IMR-90 (cell line): ENCODE measurements around the gene GNB5. TPM values are rescaled to one million over a fixed set of nuclear protein-coding genes. Genes with fewer than 3 reads are reported as not detected.

Source experiments
- ATAC-seq: fragments of 200-7000 bp; cut with Tn5 transposase; 2 replicates; pipeline ENCODE4 v1.9.1; 2020; ENCODE audit warnings: low read depth, mild to moderate bottlenecking, moderate library complexity
- BruUV-seq: library from RNA; stranded (reverse); fragments of 400-500 nt; replicated peaks from 2 replicates; lab custom pipeline; 2021; lab: Mats Ljungman, UMichigan
- CTCF ChIA-PET: fragments of 300-600 bp; formaldehyde crosslinking; extraction: SDS; loops from one replicate; lab custom pipeline; 2021; ENCODE audit warnings: antibody characterized with exemption; lab: Yijun Ruan, JAX
- POLR2A ChIA-PET: fragments of 300-600 bp; sonication (Branson Sonifier 250); formaldehyde crosslinking; loops from one replicate; lab custom pipeline; 2022; ENCODE audit warnings: antibody characterized with exemption; ENCODE audit not compliant: unreplicated experiment; lab: Charles Lee
- DNase-seq: peaks from one replicate; pipeline ENCODE4 v3.0.0; 2013
- H2AFZ ChIP-seq: replicated peaks from 2 replicates; pipeline ENCODE3; 2013; ENCODE audit warnings: low read length, mild to moderate bottlenecking; ENCODE audit not compliant: poor library complexity
- H2AK5ac ChIP-seq: 2 replicates; pipeline ENCODE4 v1.6.1; 2013; ENCODE audit warnings: low read depth, low read length, inconsistent platforms
- H2AK9ac ChIP-seq: replicated peaks from 2 replicates; pipeline ENCODE3; 2013; ENCODE audit warnings: mild to moderate bottlenecking, low read depth, low read length, moderate library complexity; ENCODE audit not compliant: poor library complexity
- H2BK120ac ChIP-seq: 2 replicates; pipeline ENCODE4 v1.6.1; 2013; ENCODE audit warnings: low read depth, low read length, inconsistent platforms
- H2BK15ac ChIP-seq: 3 replicates; pipeline ENCODE4 v1.6.1; 2013; ENCODE audit warnings: low read depth, low read length, inconsistent platforms
- H2BK20ac ChIP-seq: 2 replicates; pipeline ENCODE4 v1.6.1; 2013; ENCODE audit warnings: low read depth, mild to moderate bottlenecking, inconsistent platforms, low read length, moderate library complexity
- H2BK5ac ChIP-seq: 2 replicates; pipeline ENCODE4 v1.6.1; 2013; ENCODE audit warnings: mild to moderate bottlenecking, low read depth, low read length, inconsistent platforms; ENCODE audit not compliant: poor library complexity, severe bottlenecking
- H3K14ac ChIP-seq: replicated peaks from 2 replicates; pipeline ENCODE4 v1.6.1; 2013; ENCODE audit warnings: low read depth, low read length, inconsistent platforms
- H3K18ac ChIP-seq: 2 replicates; pipeline ENCODE4 v1.6.1; 2013; ENCODE audit warnings: low read depth, low read length, control low read depth
- H3K23ac ChIP-seq: 2 replicates; pipeline ENCODE4 v1.6.1; 2013; ENCODE audit warnings: low read depth, low read length, inconsistent platforms
- H3K27ac ChIP-seq: 2 replicates; pipeline ENCODE4 v1.5.1; 2013; ENCODE audit warnings: mild to moderate bottlenecking, control low read depth, low read length; ENCODE audit not compliant: insufficient read depth
- H3K27me3 ChIP-seq: 2 replicates; pipeline ENCODE4 v1.6.1; 2013; ENCODE audit warnings: low read length; ENCODE audit not compliant: control insufficient read depth, insufficient read depth
- H3K36me3 ChIP-seq: 2 replicates; pipeline ENCODE4 v1.6.1; 2013; ENCODE audit warnings: low read length, mixed read lengths; ENCODE audit not compliant: control insufficient read depth, insufficient read depth
- H3K4ac ChIP-seq: 2 replicates; pipeline ENCODE4 v1.6.1; 2013; ENCODE audit warnings: low read depth, low read length, inconsistent platforms
- H3K4me1 ChIP-seq: 2 replicates; pipeline ENCODE4 v1.6.1; 2013; ENCODE audit warnings: low read length, mixed read lengths; ENCODE audit not compliant: control insufficient read depth, insufficient read depth
- H3K4me2 ChIP-seq: 2 replicates; pipeline ENCODE4 v1.6.1; 2013; ENCODE audit warnings: low read depth, mild to moderate bottlenecking, control low read depth, low read length, moderate library complexity
- H3K4me3 ChIP-seq: 2 replicates; pipeline ENCODE4 v1.5.1; 2013; ENCODE audit warnings: low read depth, mild to moderate bottlenecking, control low read depth, low read length, moderate library complexity; ENCODE audit not compliant: insufficient read depth
- H3K56ac ChIP-seq: 2 replicates; pipeline ENCODE4 v1.6.1; 2013; ENCODE audit warnings: low read length, inconsistent platforms; ENCODE audit not compliant: insufficient read depth; ENCODE audit errors: extremely low read depth
- H3K79me1 ChIP-seq, 2 experiments: 2 replicates each; pipeline ENCODE4 v1.6.1; 2013; ENCODE audit warnings: low read length in 2 of 2, inconsistent platforms in 1 of 2, low read depth in 1 of 2
- H3K9ac ChIP-seq: 2 replicates; pipeline ENCODE4 v1.6.1; 2013; ENCODE audit warnings: low read depth, low read length, control low read depth
- H3K9me1 ChIP-seq: 2 replicates; pipeline ENCODE4 v1.6.1; 2013; ENCODE audit warnings: low read length, inconsistent platforms; ENCODE audit not compliant: insufficient read depth
- H3K9me3 ChIP-seq: 2 replicates; pipeline ENCODE4 v1.6.1; 2013; ENCODE audit warnings: low read length; ENCODE audit not compliant: control insufficient read depth, insufficient read depth
- H4K20me1 ChIP-seq: 2 replicates; pipeline ENCODE4 v1.6.1; 2013; ENCODE audit warnings: low read length, inconsistent platforms; ENCODE audit not compliant: insufficient read depth
- H4K5ac ChIP-seq: 2 replicates; pipeline ENCODE4 v1.6.1; 2013; ENCODE audit warnings: mild to moderate bottlenecking, low read depth, low read length, control low read depth
- H4K8ac ChIP-seq, 2 experiments: 2 replicates each; pipeline ENCODE4 v1.6.1; 2013; ENCODE audit warnings: low read depth in 2 of 2, low read length in 2 of 2, control low read depth in 1 of 2, inconsistent platforms in 1 of 2
- H4K91ac ChIP-seq: 2 replicates; pipeline ENCODE4 v1.6.1; 2013; ENCODE audit warnings: low read depth, low read length, inconsistent platforms; ENCODE audit not compliant: insufficient read depth
- BHLHE40 ChIP-seq: fragments of 150-350 bp; IDR thresholded peaks from 2 replicates; pipeline ENCODE4 v1.6.1; 2016; ENCODE audit warnings: mild to moderate bottlenecking, low read depth, low read length
- CEBPB ChIP-seq: IDR thresholded peaks from 2 replicates; pipeline ENCODE4 v1.6.1; 2012; ENCODE audit warnings: low read depth, low read length, improper control_type of control experiment
- CHD1 ChIP-seq: IDR thresholded peaks from 2 replicates; pipeline ENCODE4 v1.6.1; 2012; ENCODE audit warnings: low read depth, low read length, improper control_type of control experiment
- CTCF ChIP-seq: conservative IDR thresholded peaks from 2 replicates; pipeline ENCODE4 v1.5.1; 2012; ENCODE audit warnings: mild to moderate bottlenecking, low read depth, low read length, improper control_type of control experiment
- ELK1 ChIP-seq: fragments of 150-350 bp; IDR thresholded peaks from 2 replicates; pipeline ENCODE4 v1.6.1; 2016; ENCODE audit warnings: low read depth, mild to moderate bottlenecking, low read length, moderate library complexity, borderline replicate concordance
- FOS ChIP-seq: fragments of 150-350 bp; IDR thresholded peaks from 2 replicates; pipeline ENCODE4 v1.6.1; 2016; ENCODE audit warnings: low read depth, low read length
- MAFK ChIP-seq: IDR thresholded peaks from 2 replicates; pipeline ENCODE4 v1.6.1; 2012; ENCODE audit warnings: low read depth, low read length, improper control_type of control experiment
- MAZ ChIP-seq: IDR thresholded peaks from 2 replicates; pipeline ENCODE4 v1.6.1; 2012; ENCODE audit warnings: low read depth, mild to moderate bottlenecking, low read length, improper control_type of control experiment, moderate library complexity, borderline replicate concordance
- MXI1 ChIP-seq: IDR thresholded peaks from 2 replicates; pipeline ENCODE4 v1.6.1; 2012; ENCODE audit warnings: low read depth, mild to moderate bottlenecking, low read length, moderate library complexity, borderline replicate concordance
- POLR2A ChIP-seq: IDR thresholded peaks from 2 replicates; pipeline ENCODE4 v1.6.1; 2012; ENCODE audit warnings: mild to moderate bottlenecking, low read depth, low read length
- RAD21 ChIP-seq: IDR thresholded peaks from 2 replicates; pipeline ENCODE4 v1.6.1; 2012; ENCODE audit warnings: low read length, improper control_type of control experiment
- RCOR1 ChIP-seq: IDR thresholded peaks from 2 replicates; pipeline ENCODE4 v1.6.1; 2012; ENCODE audit warnings: mild to moderate bottlenecking, low read length, improper control_type of control experiment; ENCODE audit not compliant: insufficient replicate concordance
- RFX5 ChIP-seq: IDR thresholded peaks from 2 replicates; pipeline ENCODE4 v1.8.0; 2012; ENCODE audit warnings: low read depth, mild to moderate bottlenecking, low read length, moderate library complexity
- SMC3 ChIP-seq: fragments of 150-350 bp; IDR thresholded peaks from 2 replicates; pipeline ENCODE4 v1.6.1; 2016; ENCODE audit warnings: low read depth, mild to moderate bottlenecking, antibody characterized with exemption, low read length, moderate library complexity
- USF2 ChIP-seq: fragments of 150-350 bp; IDR thresholded peaks from 2 replicates; pipeline ENCODE4 v1.6.1; 2017; ENCODE audit warnings: mild to moderate bottlenecking, antibody characterized with exemption, low read length, low read depth
- WGBS, 2 experiments: methylation state at CpG; one replicate each; pipeline versions ENCODE4 v1.1.5 to v1.1.7; 2013; ENCODE audit warnings: missing lambda C conversion rate in 2 of 2; ENCODE audit not compliant: insufficient read length in 1 of 2; ENCODE audit errors: extremely low coverage in 2 of 2; 5-methylcytosine and 5-hydroxymethylcytosine counted together
- dilution Hi-C: fragments of 300-500 bp; cut with HindIII; formaldehyde crosslinking; loops from one replicate; pipeline ENCODE4 v1.14.3; 2018; ENCODE audit warnings: low sequenced_read_pairs; ENCODE audit not compliant: unreplicated experiment
- in situ Hi-C: fragments of 300-500 bp; cut with MboI; formaldehyde crosslinking; loops from 3 replicates; pipeline ENCODE4 v1.14.3; 2019; ENCODE audit warnings: low sequenced_read_pairs, inconsistent platforms, mixed read lengths
- intact Hi-C: fragments of 100-400 bp; cut with micrococcal nuclease; formaldehyde crosslinking; loops from 2 replicates; pipeline ENCODE4 v1.10.0; 2022
- polyA plus RNA-seq, 3 experiments: library from polyadenylated mRNA; depleted of rRNA; stranded (reverse); fragments of >200 nt; gene quantifications; 2 replicates each; pipeline ENCODE4 v1.2.3, GENCODE V29; 2012; ENCODE audit warnings: low replicate concordance in 1 of 3
- total RNA-seq: library from RNA; depleted of rRNA; stranded (reverse); fragments of >200 nt; gene quantifications from 2 replicates; pipeline ENCODE4 v1.2.3, GENCODE V29; 2012

GNB5 gene
- total and polyA plus RNA-seq, 2 of the 4 experiments (the other 2 are of a cell fraction), result 27.7 to 33.2 TPM

GRCh38 chr15:52120488-52120887, 70.7 kb downstream of the GNB5 start:
- no peak overlapping the region for H2AK9ac ChIP-seq
- no peaks in the 10 kb centered on the region for H4K20me1 ChIP-seq
- dilution Hi-C loops (no loop called here), intact Hi-C loops (no loop called here), in situ Hi-C loops (no loop called here)
- ChIA-PET CTCF (no interaction called here), POLR2A (no interaction called here)
- no peak overlapping the region for H3K4ac ChIP-seq
- no peaks in the 10 kb centered on the region for H3K79me1 ChIP-seq
- peaks cover 10% of the 10 kb centered on the region for H3K9me1 ChIP-seq
- no peak overlapping the region for H3K18ac ChIP-seq
- H3K36me3 ChIP-seq, result no peaks in the 10 kb centered on the region; the same call in 1 of the 2 replicates
- H3K9me3 ChIP-seq, result no peaks in the 10 kb centered on the region
- no CpG with 5 or more reads among the region's 2 CpGs for WGBS, 2 experiments
- no peak overlapping the region for H4K8ac ChIP-seq
- no peak overlapping the region for H4K5ac ChIP-seq
- H3K14ac ChIP-seq, result no peak overlapping the region
- DNase-seq (no peak), ATAC-seq (no peak)
- no peak overlapping the region for H2BK20ac ChIP-seq
- H3K9ac ChIP-seq, result no peak overlapping the region
- no peak overlapping the region for H3K23ac ChIP-seq
- no peak for TF ChIP-seq POLR2A
- TF ChIP-seq CHD1, result no peak
- no peak for TF ChIP-seq RFX5
- no peak for TF ChIP-seq RAD21
- TF ChIP-seq ELK1, result no peak
- no peak for TF ChIP-seq FOS
- no peak for TF ChIP-seq CTCF
- TF ChIP-seq USF2, result no peak
- no peak for TF ChIP-seq MXI1
- TF ChIP-seq SMC3, result no peak
- TF ChIP-seq MAZ, result no peak
- TF ChIP-seq CEBPB, result no peak
- no peak for TF ChIP-seq MAFK
- TF ChIP-seq BHLHE40, result no peak
- no peak for TF ChIP-seq RCOR1
- H3K4me2 ChIP-seq, result no peak overlapping the region
- H3K27ac ChIP-seq, result no peak overlapping the region
- H2BK120ac ChIP-seq, result no peak overlapping the region
- H2AFZ ChIP-seq, result no peak overlapping the region
- H2BK15ac ChIP-seq, result no peak overlapping the region
- H3K56ac ChIP-seq, result no peak overlapping the region
- BruUV-seq, result no TSS peak
- no peaks in the 10 kb centered on the region for H3K27me3 ChIP-seq
- H3K4me3 ChIP-seq, result no peak overlapping the region
- H4K91ac ChIP-seq, result no peak overlapping the region
- no peak overlapping the region for H2BK5ac ChIP-seq
- no peak overlapping the region for H2AK5ac ChIP-seq
- H3K4me1 ChIP-seq, result peaks cover 4% of the 10 kb centered on the region
